H1 (cell line): ENCODE results near the gene JOSD2. TPM values are rescaled to one million over a fixed set of nuclear protein-coding genes. Genes with fewer than 3 reads are reported as not detected.

Source experiments
- CTCF ChIA-PET: fragments of 300-600 bp; sonication (Branson Sonifier 250); formaldehyde crosslinking; loops from one replicate; lab custom pipeline; 2021; ENCODE audit not compliant: partially characterized antibody; lab: Charles Lee
- POLR2A ChIA-PET: fragments of 300-600 bp; sonication (Branson Sonifier 250); formaldehyde crosslinking; loops from one replicate; lab custom pipeline; 2021; ENCODE audit warnings: inconsistent platforms; ENCODE audit not compliant: partially characterized antibody; lab: Charles Lee
- DNase-seq, 2 experiments: peaks; one replicate each; pipeline versions ENCODE4 v3.0.0 to v3.0.0-alpha.2; 2010 to 2022; ENCODE audit warnings: low spot score in 2 of 2, low read depth in 1 of 2, mixed read lengths in 1 of 2
- FAIRE-seq: peaks from 2 replicates; lab custom pipeline; 2011; peaks lifted over from hg19 to GRCh38; lab: Jason Lieb, UNC
- H2AFZ ChIP-seq: 2 replicates; pipeline ENCODE4 v1.8.1; 2012; ENCODE audit warnings: low read length, inconsistent platforms
- H2AK5ac ChIP-seq: 2 replicates; pipeline ENCODE4 v1.6.1; 2013; ENCODE audit warnings: low read depth, low read length
- H2BK120ac ChIP-seq: replicated peaks from 2 replicates; pipeline ENCODE3; 2013; ENCODE audit warnings: low read depth, low read length, inconsistent platforms
- H2BK12ac ChIP-seq: 2 replicates; pipeline ENCODE4 v1.6.1; 2013; ENCODE audit warnings: low read depth, low read length
- H2BK15ac ChIP-seq: 2 replicates; pipeline ENCODE4 v1.6.1; 2013; ENCODE audit warnings: low read length
- H2BK20ac ChIP-seq: 2 replicates; pipeline ENCODE4 v1.6.1; 2013; ENCODE audit warnings: low read length
- H2BK5ac ChIP-seq: 2 replicates; pipeline ENCODE4 v1.6.1; 2013; ENCODE audit warnings: low read depth, low read length
- H3K14ac ChIP-seq: 2 replicates; pipeline ENCODE4 v1.6.1; 2013; ENCODE audit warnings: inconsistent platforms; ENCODE audit not compliant: insufficient read length
- H3K18ac ChIP-seq: 2 replicates; pipeline ENCODE4 v1.6.1; 2013; ENCODE audit warnings: low read length; ENCODE audit errors: extremely low read depth
- H3K23ac ChIP-seq: 2 replicates; pipeline ENCODE4 v1.6.1; 2013; ENCODE audit warnings: inconsistent platforms; ENCODE audit not compliant: insufficient read length
- H3K23me2 ChIP-seq: 2 replicates; pipeline ENCODE4 v1.6.1; 2013; ENCODE audit warnings: low read depth, low read length
- H3K27ac ChIP-seq: 2 replicates; pipeline ENCODE4 v1.6.1; 2011; ENCODE audit warnings: low read depth, low read length, inconsistent platforms
- H3K27me3 ChIP-seq, 4 experiments: replicated peaks in 1 of 4; 1 replicate in 1 of 4; 2 replicates in 3 of 4; pipeline versions ENCODE4 v1.6.1 to v1.8.1; 2011 to 2013; ENCODE audit warnings: low read length in 3 of 4, mild to moderate bottlenecking in 3 of 4, inconsistent platforms in 2 of 4, mixed read lengths in 2 of 4, moderate library complexity in 1 of 4; ENCODE audit not compliant: control insufficient read depth in 3 of 4, insufficient read depth in 3 of 4; ENCODE audit errors: extremely low read depth in 1 of 4
- H3K36me3 ChIP-seq, 4 experiments: 2 replicates each; pipeline versions ENCODE4 v1.6.1 to v1.8.1; 2011 to 2013; ENCODE audit warnings: mild to moderate bottlenecking in 4 of 4, low read length in 3 of 4, moderate library complexity in 2 of 4, control low read depth in 1 of 4, inconsistent platforms in 1 of 4; ENCODE audit not compliant: insufficient read depth in 4 of 4, control insufficient read depth in 2 of 4
- H3K4ac ChIP-seq: replicated peaks from 2 replicates; pipeline ENCODE3; 2013; ENCODE audit warnings: low read length, low read depth, mixed read lengths, inconsistent platforms; ENCODE audit not compliant: insufficient read length
- H3K4me1 ChIP-seq, 4 experiments: replicated peaks in 1 of 4; 1 replicate in 1 of 4; 2 replicates in 3 of 4; pipeline versions ENCODE4 v1.6.1 to v1.8.1; 2011 to 2013; ENCODE audit warnings: low read length in 3 of 4, inconsistent platforms in 2 of 4, mixed read lengths in 1 of 4; ENCODE audit not compliant: insufficient read depth in 4 of 4, control insufficient read depth in 3 of 4
- H3K4me2 ChIP-seq, 2 experiments: 2 replicates each; pipeline versions ENCODE4 v1.6.1 to v1.8.1; 2011 to 2013; ENCODE audit warnings: low read depth in 2 of 2, low read length in 2 of 2, control low read depth in 1 of 2, inconsistent platforms in 1 of 2, mild to moderate bottlenecking in 1 of 2; ENCODE audit not compliant: insufficient read depth in 1 of 2
- H3K4me3 ChIP-seq, 4 experiments: fragments of 200-600, 300-600 bp in 1 of 4; sonication (generic), shearing (Covaris generic), sonication (Bioruptor Twin) in 1 of 4; 2 replicates each; pipeline versions ENCODE4 v1.5.1 to v1.8.1; 2011 to 2016; ENCODE audit warnings: low read length in 4 of 4, low read depth in 3 of 4, control low read depth in 2 of 4, inconsistent platforms in 2 of 4, mild to moderate bottlenecking in 2 of 4, mixed read lengths in 1 of 4, moderate library complexity in 1 of 4; ENCODE audit not compliant: insufficient read depth in 2 of 4; ENCODE audit errors: extremely low read depth in 1 of 4
- H3K56ac ChIP-seq: replicated peaks from 2 replicates; pipeline ENCODE3; 2013; ENCODE audit warnings: low read depth, mild to moderate bottlenecking, mixed read lengths, low read length, inconsistent platforms; ENCODE audit not compliant: insufficient read length
- H3K79me1 ChIP-seq: 2 replicates; pipeline ENCODE4 v1.6.1; 2013; ENCODE audit warnings: low read depth, low read length, control low read depth
- H3K79me2 ChIP-seq, 2 experiments: 2 replicates each; pipeline versions ENCODE4 v1.6.1 to v1.8.1; 2012 to 2013; ENCODE audit warnings: low read length in 2 of 2, mild to moderate bottlenecking in 2 of 2, inconsistent platforms in 1 of 2; ENCODE audit not compliant: insufficient read depth in 2 of 2, control insufficient read depth in 1 of 2
- H3K9ac ChIP-seq, 4 experiments: replicated peaks in 1 of 4; 1 replicate in 1 of 4; 2 replicates in 3 of 4; pipeline versions ENCODE4 v1.6.1 to v1.8.1; 2011 to 2013; ENCODE audit warnings: low read depth in 3 of 4, low read length in 3 of 4, control low read depth in 2 of 4, mild to moderate bottlenecking in 2 of 4, moderate library complexity in 2 of 4, inconsistent platforms in 1 of 4; ENCODE audit errors: extremely low read depth in 1 of 4
- H3K9me3 ChIP-seq, 2 experiments: 2 replicates each; pipeline versions ENCODE4 v1.6.1 to v1.8.1; 2012 to 2013; ENCODE audit warnings: mild to moderate bottlenecking in 2 of 2, moderate library complexity in 2 of 2, control low read depth in 1 of 2, inconsistent platforms in 1 of 2, low read depth in 1 of 2, low read length in 1 of 2, mixed read lengths in 1 of 2; ENCODE audit not compliant: insufficient read depth in 2 of 2
- H4K20me1 ChIP-seq, 2 experiments: replicated peaks in 1 of 2; 2 replicates each; pipeline versions ENCODE3 to v1.8.1; 2011 to 2013; ENCODE audit warnings: inconsistent platforms in 2 of 2, low read length in 2 of 2, mild to moderate bottlenecking in 1 of 2; ENCODE audit not compliant: insufficient read depth in 2 of 2, control insufficient read depth in 1 of 2
- H4K5ac ChIP-seq: 2 replicates; pipeline ENCODE4 v1.6.1; 2013; ENCODE audit warnings: low read length, low read depth, mixed read lengths, inconsistent platforms; ENCODE audit not compliant: insufficient read length
- H4K8ac ChIP-seq: 2 replicates; pipeline ENCODE4 v1.8.0; 2013; ENCODE audit warnings: mild to moderate bottlenecking, moderate library complexity, low read length, inconsistent platforms; ENCODE audit not compliant: insufficient read depth; ENCODE audit errors: extremely low read depth
- H4K91ac ChIP-seq: replicated peaks from 2 replicates; pipeline ENCODE3; 2013; ENCODE audit warnings: low read length, mixed read lengths, inconsistent platforms; ENCODE audit not compliant: insufficient read length
- EGR1 ChIP-seq: IDR thresholded peaks from 2 replicates; pipeline ENCODE4 v1.6.1; 2011; ENCODE audit warnings: low read depth, low read length, borderline replicate concordance
- HDAC2 ChIP-seq, 2 experiments: fragments of 300-600 bp in 1 of 2; sonication (generic) in 1 of 2; IDR thresholded peaks; 2 replicates each; pipeline ENCODE4 v1.6.1; 2011 to 2012; ENCODE audit warnings: low read depth in 2 of 2, low read length in 2 of 2, mild to moderate bottlenecking in 2 of 2, moderate library complexity in 2 of 2, borderline replicate concordance in 1 of 2, inconsistent platforms in 1 of 2
- POLR2AphosphoS5 ChIP-seq: IDR thresholded peaks from 2 replicates; pipeline ENCODE4 v1.6.1; 2011; ENCODE audit warnings: low read depth, low read length
- SAP30 ChIP-seq: fragments of 300-600 bp; sonication (generic); IDR thresholded peaks from 2 replicates; pipeline ENCODE4 v1.7.1; 2012; ENCODE audit warnings: low read length, moderate library complexity, mild to moderate bottlenecking, inconsistent platforms; ENCODE audit not compliant: insufficient read depth, insufficient replicate concordance
- TBP ChIP-seq: IDR thresholded peaks from 2 replicates; pipeline ENCODE4 v1.6.1; 2011; ENCODE audit warnings: low read depth, low read length, improper control_type of control experiment
- YY1 ChIP-seq: IDR thresholded peaks from 2 replicates; pipeline ENCODE4 v1.6.1; 2011; ENCODE audit warnings: low read depth, mild to moderate bottlenecking, low read length
- WGBS, 2 experiments: shearing (Covaris generic) in 1 of 2; methylation state at CpG; one replicate each; pipeline versions ENCODE4 v1.1.6 to v1.1.7; 2013 to 2015; ENCODE audit warnings: low lambda C conversion rate in 2 of 2, mixed read lengths in 2 of 2, inconsistent platforms in 1 of 2, low coverage in 1 of 2, missing lambda C conversion rate in 1 of 2; ENCODE audit not compliant: insufficient replicate concordance in 2 of 2, insufficient coverage in 1 of 2, insufficient read length in 1 of 2; ENCODE audit errors: extremely low coverage in 1 of 2, missing lambda C conversion rate in 1 of 2; 5-methylcytosine and 5-hydroxymethylcytosine counted together
- polyA plus RNA-seq, 7 experiments: library from polyadenylated mRNA; depleted of rRNA in 3 of 7; stranded (reverse) in 5 of 7; unstranded in 2 of 7; fragments of >200 nt in 5 of 7; fragments of 200-250 nt in 2 of 7; gene quantifications; 1 replicate in 5 of 7; 2 replicates in 1 of 7; 4 replicates in 1 of 7; pipeline versions ENCODE4 v1.2.1 to v1.2.3, GENCODE V29; 2011 to 2013; ENCODE audit warnings: missing spikeins in 2 of 7, mixed read lengths in 2 of 7
- total RNA-seq: library from RNA; stranded (reverse); fragmentation: NEBNext Ultra II Directional; extraction: Animal tissue kit (Norgen Biotek cat#: 25700); gene quantifications from 2 replicates; pipeline ENCODE4 v1.2.1, GENCODE V29; 2021
- TF ChIP-seq, protein P1 (sequence below): IDR thresholded peaks from 2 replicates; pipeline ENCODE4 v1.6.1; 2012; ENCODE audit warnings: inconsistent platforms

Gene JOSD2
- total and polyA plus RNA-seq, 2 of the 8 experiments (the other 6 are each of a cell fraction or from before 2014, with no cell fraction given): 1.9 to 6.6 TPM

DNA sequence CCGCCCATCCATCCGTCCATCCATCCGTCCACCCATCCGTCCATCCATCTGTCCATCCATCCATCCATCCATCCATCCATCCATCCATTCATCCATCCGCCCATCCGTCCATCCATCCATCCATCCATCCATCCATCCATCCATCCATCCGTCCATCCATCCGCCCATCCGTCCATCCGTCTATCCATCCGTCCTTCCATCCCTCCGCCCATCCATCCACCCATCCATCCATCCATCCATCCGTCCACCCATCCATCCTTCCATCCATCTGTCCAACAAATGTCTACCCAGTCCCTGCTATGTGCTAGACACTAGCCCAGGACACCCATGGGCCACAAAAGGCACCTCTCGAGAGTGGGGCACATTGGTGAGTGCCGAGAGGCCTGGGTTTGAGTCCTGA is 41.5 kb upstream of the JOSD2 start:
- no peak for FAIRE-seq
- peaks cover 0 to 30% (median 8%) of the 10 kb centered on the region in 4 experiments; a peak in 6 of 7 replicates for H3K4me1 ChIP-seq
- CTCF ChIA-PET: interaction anchor here (1.3 to 10.6 kb wide), 2 partner anchors 12 to 125 kb away, joined by 3 to 269 read pairs; no protein-coding TSS in a partner anchor

More for the DNA sequence above, 41.5 kb upstream of the JOSD2 start:
- Histone ChIP-seq H2BK120ac (no peak overlapping the region), H2BK15ac (0 out of 2 replicates have a peak overlapping the region, but pooled peaks have one; percentile 9), H3K4me3 (no peak overlapping the region), H3K4ac (no peak overlapping the region), H3K23me2 (peaks cover 20% of the 10 kb centered on the region), H3K4me2 (peak overlapping the region; percentile 74 to 94; a peak in 2 of 4 replicates), H3K79me2 (no peaks in the 10 kb centered on the region; a peak in 1 of 4 replicates), H2AK5ac (no peak overlapping the region), H3K9me3 (no peaks in the 10 kb centered on the region), H2BK5ac (no peak overlapping the region), H3K79me1 (no peaks in the 10 kb centered on the region), H4K20me1 (peaks cover 3 to 19% of the 10 kb centered on the region in 2 experiments), H3K9ac (no peak overlapping the region), H3K27ac (no peak overlapping the region), H4K5ac (no peak overlapping the region), H3K27me3 (peaks cover 0 to 38% (median 23%) of the 10 kb centered on the region in 4 experiments; a peak in 6 of 7 replicates), H3K36me3 (no peaks in the 10 kb centered on the region), H4K91ac (no peak overlapping the region), H2AFZ (no peak overlapping the region), H3K18ac (no peak overlapping the region), H3K14ac (no peak overlapping the region), H4K8ac (no peak overlapping the region), H3K56ac (no peak overlapping the region), H2BK20ac (no peak overlapping the region), H2BK12ac (peak overlapping the region; percentile 80; the same call in 1 of the 2 replicates), H3K23ac (no peak overlapping the region)
- TF ChIP-seq TBP (no peak), YY1 (no peak), EGR1 (no peak), HDAC2 (IDR thresholded peaks at IDR 0.05; ENCODE audit: borderline replicate concordance in 1 of 2, low read depth in 2 of 2, low read length in 2 of 2) (no peak), SAP30 (no peak), POLR2AphosphoS5 (no peak)
- TF ChIP-seq, protein P1, sequence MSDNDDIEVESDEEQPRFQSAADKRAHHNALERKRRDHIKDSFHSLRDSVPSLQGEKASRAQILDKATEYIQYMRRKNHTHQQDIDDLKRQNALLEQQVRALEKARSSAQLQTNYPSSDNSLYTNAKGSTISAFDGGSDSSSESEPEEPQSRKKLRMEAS: no peak
- 86 to 100% methylated on average over 4 to 13 of the region's 15 CpGs for WGBS, 2 experiments
- no peak for DNase-seq
- POLR2A ChIA-PET: interaction anchor here (1.2 to 4.1 kb wide), 3 partner anchors 12 to 242 kb away, joined by 3 to 15 read pairs (median 3); no protein-coding TSS in a partner anchor
